Activated CD4-positive, alpha-beta T cell treated with anti-CD3 and anti-CD28 coated beads, Interleukin-2, Interleukin-4, amounts not matched to agents 100 ng/mL and 50 ng/mL, durations not matched to agents 16 hours and 8 hours (primary cell): ENCODE data around the gene PTPN5.
"Not testable (repeated sequence)": the region's sequence is repeated elsewhere in the genome, so short reads cannot be mapped to it uniquely, and the experiment has no call there.

Experiments
- DNase-seq: peaks from one replicate; pipeline ENCODE4 v3.0.0-alpha.2; 2020; ENCODE audit warnings: low spot score

Gene PTPN5

GRCh38 chr11:18709414-18709813 is 82.2 kb downstream of the PTPN5 start:
- DNase-seq: no peak

- no peak for DNase-seq
Observed at GRCh38 chr11:18707811-18708340, 83.7 kb downstream of the PTPN5 start.

- DNase-seq: no peak
Observed at GRCh38 chr11:18706330-18707243, 85.0 kb downstream of the PTPN5 start.

GRCh38 chr11:18705651-18706281 is 85.8 kb downstream of the PTPN5 start:
- DNase-seq: no peak

DNA sequence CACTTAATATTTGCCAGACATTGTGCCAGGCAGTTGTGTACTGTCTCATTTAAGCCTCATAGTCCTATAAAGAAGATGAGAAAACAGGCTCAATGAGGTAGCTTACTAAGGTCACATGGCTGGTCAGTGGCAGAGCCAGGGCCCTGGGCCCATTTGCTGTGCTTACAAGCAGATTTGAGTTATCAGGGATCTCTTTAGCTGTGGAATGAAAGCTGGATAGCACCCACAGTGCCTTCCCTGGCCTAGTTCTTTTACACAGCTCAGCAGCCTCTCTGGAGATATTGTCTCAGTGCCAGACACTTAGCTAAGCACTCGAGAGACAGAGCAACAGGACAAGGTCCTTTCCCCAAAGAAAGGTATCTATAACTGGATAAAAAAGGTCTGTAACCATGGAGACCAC is 86.9 kb downstream of the PTPN5 start:
- DNase-seq: no peak

GRCh38 chr11:18704045-18704645 is 87.5 kb downstream of the PTPN5 start:
- no peak for DNase-seq

DNA sequence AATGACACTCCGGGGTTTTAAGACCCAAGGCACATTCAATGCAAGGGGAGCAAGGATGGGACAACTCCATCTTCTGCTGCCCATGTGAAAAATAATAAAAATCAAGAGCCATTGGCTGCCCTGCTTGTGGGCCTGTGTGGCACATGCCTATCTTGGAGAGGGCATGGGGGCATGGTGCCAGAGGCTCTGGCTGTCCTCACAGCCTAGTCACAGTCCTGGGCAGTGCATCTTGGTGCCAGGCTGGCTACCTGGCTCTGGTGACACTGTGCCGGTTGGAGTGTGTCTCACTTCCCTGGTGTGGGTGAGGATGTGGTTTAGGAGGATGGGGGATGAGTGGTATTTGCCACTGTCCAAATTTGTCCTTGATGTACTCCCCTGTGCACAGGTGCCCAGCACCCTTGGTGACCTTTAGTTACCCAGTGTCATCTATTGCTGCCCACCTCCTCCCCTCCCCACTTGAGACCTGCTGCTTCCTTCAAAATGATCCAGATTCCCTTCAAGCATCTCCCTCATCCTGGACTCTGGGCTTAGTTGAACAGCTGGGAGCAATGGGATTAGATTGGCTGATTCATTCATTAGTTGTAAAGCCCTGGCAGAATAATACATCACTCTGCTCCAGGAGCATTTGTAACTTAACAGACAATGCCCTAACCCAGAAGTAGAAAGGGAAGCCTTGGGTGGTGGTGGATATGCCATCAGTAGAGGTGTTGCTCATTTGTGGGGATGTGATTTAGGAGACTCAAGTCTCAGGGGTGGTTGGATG is 88.4 kb downstream of the PTPN5 start:
- DNase-seq: no peak

DNA sequence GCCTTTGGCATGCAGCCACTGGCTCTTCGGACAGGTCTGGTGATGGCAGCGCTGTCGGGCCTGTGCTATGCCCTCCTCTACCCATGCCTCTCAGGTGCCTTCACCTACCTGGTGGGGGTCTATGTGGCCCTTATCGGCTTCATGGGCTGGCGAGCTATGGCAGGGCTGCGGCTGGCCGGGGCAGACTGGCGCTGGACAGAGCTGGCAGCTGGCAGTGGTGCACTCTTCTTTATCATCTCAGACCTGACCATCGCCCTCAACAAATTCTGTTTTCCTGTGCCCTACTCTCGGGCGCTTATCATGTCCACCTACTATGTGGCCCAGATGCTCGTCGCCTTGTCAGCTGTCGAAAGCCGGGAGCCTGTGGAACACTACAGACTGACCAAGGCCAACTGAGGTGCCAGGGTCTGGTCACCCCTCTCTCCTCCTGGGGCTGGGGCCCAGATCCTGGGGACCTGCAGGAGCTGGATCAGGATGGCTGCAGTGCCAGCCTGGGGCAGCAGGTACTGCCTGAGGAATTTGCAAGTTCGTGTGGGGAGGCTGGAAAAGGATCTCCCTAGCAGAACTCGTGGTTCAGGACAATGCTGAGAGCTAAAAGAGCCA is 89.9 kb downstream of the PTPN5 start:
- DNase-seq: no peak

DNA sequence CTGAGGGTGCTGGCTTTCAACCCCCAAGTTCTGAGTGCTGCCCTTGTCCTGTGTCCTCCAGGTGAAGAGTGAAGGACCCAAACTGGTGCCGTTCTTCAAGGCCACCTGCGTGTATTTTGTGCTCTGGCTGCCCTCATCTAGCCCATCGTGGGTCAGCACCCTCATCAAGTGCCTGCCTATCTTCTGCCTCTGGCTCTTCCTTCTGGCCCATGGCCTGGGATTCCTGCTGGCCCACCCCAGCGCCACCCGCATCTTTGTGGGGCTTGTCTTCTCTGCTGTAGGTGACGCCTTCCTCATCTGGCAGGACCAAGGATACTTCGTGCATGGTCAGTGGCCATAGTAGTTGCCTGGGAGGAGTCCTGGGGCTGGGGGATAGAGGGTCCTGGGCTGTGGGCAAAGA is 90.7 kb downstream of the PTPN5 start:
- no peak for DNase-seq

GRCh38 chr11:18700375-18700774 is 91.2 kb downstream of the PTPN5 start:
- no peak for DNase-seq

DNA sequence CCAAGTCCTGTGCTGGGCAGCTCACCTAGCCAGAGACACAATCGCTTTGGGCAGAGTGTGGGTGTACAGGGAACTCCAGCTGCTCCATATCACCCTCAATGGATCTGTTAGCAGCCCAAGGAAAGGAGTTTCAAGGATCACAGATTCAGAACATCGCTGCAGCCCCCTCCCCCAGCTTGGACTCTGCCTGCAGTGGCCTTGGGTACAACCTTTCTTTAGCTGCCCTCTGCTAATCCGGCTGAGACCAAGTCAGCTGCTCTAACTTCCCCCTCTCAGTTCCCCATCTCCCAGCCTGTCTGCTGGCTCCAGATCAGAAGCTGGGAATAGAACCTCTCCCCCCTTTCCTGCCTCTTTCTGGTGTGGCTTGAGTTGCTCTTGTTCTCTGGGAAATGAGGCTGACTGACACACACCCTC is 91.7 kb downstream of the PTPN5 start:
- no peak for DNase-seq

DNA sequence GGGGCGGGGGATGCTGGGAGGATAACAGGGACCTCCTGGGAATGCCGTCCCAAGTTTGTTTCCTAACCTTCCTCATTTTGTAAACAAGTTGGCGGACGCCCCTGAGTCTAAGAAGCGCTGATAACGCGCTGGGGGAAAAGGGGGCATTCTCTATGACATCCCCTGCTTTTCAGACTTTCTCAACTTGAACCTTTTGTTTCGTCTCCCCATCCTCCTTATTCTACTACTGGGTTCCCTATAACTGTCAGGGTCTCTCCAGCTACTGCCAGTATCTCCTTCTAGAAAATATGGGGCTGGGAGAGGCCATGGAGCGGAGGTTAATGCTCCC is 92.4 kb downstream of the PTPN5 start:
- no peak for DNase-seq

DNA sequence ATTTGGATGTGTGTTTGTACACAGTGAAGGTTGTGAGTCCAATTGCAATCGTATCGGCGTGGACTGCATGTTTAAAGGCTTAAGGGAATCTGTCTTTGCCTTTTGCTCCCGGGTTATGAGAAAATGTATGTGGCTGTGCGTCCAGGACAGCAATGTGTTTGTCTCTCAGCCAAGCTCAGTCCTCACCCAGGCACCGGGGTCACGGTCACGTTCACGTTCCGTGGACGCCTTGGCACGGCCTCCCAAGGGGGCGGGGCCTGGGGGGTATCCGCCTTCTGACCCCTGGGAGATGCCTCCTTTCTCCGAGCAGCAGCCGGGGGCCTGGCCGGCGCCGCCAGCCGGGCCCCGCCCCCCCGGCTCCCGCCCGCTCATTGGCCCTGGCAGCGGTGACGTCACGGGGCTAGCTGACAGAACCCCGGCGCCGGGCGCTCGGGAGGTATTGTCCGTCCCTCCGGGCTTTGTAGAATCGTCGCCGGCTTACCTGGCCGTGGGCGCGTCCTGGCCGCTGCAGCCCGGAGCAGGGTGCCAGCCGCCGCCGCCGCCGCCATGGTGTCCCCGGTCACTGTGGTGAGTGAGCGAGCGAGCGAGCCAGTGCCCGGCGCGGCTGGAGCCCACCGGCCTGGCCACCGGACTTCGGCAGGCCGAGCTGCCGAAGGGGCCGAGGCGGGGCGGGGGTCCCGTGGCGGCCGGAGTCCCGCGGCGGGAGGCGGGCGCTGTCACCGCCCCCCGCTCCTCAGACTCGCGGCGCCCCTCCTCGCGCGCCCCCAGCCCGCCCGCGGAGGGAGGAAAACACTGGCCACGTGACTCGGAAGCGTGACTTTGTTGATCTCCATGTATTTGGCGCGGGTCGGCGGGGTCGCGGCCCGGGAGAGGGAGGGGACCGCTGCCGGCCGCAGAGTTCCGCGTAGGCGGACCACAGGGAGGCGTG is 93.0 kb downstream of the PTPN5 start, which contains the start of gene TMEM86A:
TSS of gene TMEM86A (plus strand) at position 439 of the 928 bp plus-strand sequence. CDS start at position 547, 108 bp downstream.
- peak; percentile 81 for DNase-seq

GRCh38 chr11:18697576-18697975 is 94.0 kb downstream of the PTPN5 start:
- no peak for DNase-seq

DNA sequence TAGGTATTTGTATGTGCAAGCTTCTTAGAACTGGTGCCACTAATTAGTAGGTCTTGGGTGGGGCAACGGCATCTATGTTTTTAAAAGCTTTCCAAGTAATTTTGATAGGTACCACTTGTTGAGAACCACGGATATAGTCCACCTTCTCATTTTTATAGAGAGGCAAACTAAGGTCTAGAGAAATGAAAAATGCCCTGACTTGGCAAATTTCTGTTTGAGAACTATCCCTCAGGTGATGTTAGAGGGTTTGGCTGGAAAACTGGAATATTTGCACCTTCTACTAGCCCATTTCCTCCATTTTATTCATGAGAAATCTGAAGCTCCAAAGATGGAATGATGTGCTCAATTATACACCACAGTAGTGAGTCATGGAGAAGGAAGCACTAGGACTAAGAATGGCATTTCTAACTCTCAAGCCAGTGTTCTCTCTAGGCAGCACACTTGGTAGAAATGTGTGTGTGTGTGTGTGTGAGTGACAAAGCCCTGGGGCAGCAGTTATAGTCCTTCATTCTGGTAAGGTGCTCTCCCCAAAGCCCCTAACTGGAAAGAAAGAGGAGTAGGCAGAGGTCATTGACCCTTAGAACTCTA is 94.9 kb downstream of the PTPN5 start:
- no peak for DNase-seq

- DNase-seq: no peak
Observed at GRCh38 chr11:18692941-18693760, 98.4 kb downstream of the PTPN5 start.

GRCh38 chr11:18691467-18692140 is 100.0 kb downstream of the PTPN5 start:
- DNase-seq: not testable (repeated sequence)

DNA sequence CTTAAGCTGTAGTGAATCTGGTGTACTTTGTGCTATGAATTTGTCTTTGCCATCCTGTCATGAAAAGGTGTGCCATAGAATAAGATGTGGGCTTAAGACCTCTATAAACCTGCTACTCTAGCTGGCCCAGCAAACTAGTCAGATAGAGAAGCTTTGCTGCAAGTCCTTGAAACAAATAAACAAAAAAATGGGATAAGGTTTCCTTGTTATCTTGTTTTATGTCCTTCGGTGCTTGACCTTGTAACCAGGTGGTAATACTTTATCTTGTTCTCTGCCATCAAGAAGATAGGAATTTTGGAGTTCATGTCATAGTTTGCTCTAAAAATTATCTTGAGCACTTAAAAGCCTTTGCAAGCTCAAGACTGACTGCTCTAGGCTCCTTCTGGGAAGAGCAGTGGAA is 107.3 kb downstream of the PTPN5 start:
- no peak for DNase-seq

DNA sequence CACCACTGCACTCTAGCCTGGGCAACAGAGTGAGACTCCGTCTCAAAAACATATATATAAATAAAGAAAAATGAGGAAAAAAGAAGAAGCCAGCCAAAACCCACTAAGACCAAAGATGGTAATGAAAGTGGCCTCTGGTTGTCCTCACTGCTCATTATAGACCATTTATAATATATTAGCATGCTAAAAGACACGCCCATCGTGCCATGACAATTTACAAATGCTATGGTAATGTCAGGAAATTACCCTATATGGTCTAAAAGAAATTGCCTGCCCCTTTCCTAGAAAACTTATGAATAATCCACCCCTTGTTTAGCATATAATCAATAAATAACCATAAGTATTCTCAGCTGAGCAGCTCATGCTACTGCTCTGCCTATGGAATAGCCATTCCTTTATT is 109.1 kb downstream of the PTPN5 start:
- no peak for DNase-seq
